Neuronal stem cell (in vitro differentiated cells): ENCODE results near the gene UQCRC1.

Experiments
- DNase-seq: peaks from one replicate; pipeline ENCODE4 v3.0.0-alpha.2; 2013; ENCODE audit warnings: low spot score
- H2AFZ ChIP-seq: one replicate; pipeline ENCODE4 v1.6.1; 2013; ENCODE audit warnings: mild to moderate bottlenecking, low read length, inconsistent platforms
- H2AK5ac ChIP-seq: 2 replicates; pipeline ENCODE4 v1.6.1; 2013; ENCODE audit warnings: low read depth, mild to moderate bottlenecking, inconsistent platforms, low read length, moderate library complexity, mixed read lengths
- H2BK120ac ChIP-seq: 2 replicates; pipeline ENCODE4 v1.6.1; 2013; ENCODE audit warnings: low read depth, mild to moderate bottlenecking, inconsistent platforms, low read length, moderate library complexity, mixed read lengths
- H2BK12ac ChIP-seq: one replicate; pipeline ENCODE4 v1.6.1; 2013; ENCODE audit warnings: low read length, inconsistent platforms
- H2BK15ac ChIP-seq: 2 replicates; pipeline ENCODE4 v1.6.1; 2013; ENCODE audit warnings: mild to moderate bottlenecking, low read length, inconsistent platforms, mixed read lengths
- H2BK5ac ChIP-seq: one replicate; pipeline ENCODE4 v1.6.1; 2013; ENCODE audit warnings: inconsistent platforms, mild to moderate bottlenecking, low read length, moderate library complexity
- H3K14ac ChIP-seq: one replicate; pipeline ENCODE4 v1.6.1; 2013; ENCODE audit warnings: low read length, inconsistent platforms
- H3K18ac ChIP-seq: 2 replicates; pipeline ENCODE4 v1.6.1; 2013; ENCODE audit warnings: low read length, inconsistent platforms
- H3K23ac ChIP-seq: 2 replicates; pipeline ENCODE4 v1.6.1; 2013; ENCODE audit warnings: low read depth, mild to moderate bottlenecking, mixed read lengths, low read length, inconsistent platforms; ENCODE audit not compliant: poor library complexity
- H3K27ac ChIP-seq: replicated peaks from 3 replicates; pipeline ENCODE4 v1.5.1; 2013; ENCODE audit warnings: low read length, inconsistent platforms
- H3K27me3 ChIP-seq, 3 experiments: 2 replicates each; pipeline ENCODE4 v1.6.1; 2013; ENCODE audit warnings: low read length in 3 of 3, mild to moderate bottlenecking in 2 of 3, inconsistent platforms in 1 of 3, low read depth in 1 of 3, mixed read lengths in 1 of 3, moderate library complexity in 1 of 3; ENCODE audit not compliant: control insufficient read depth in 3 of 3, insufficient read depth in 3 of 3
- H3K36me3 ChIP-seq, 2 donors: replicated peaks in 1 of 2; 2 replicates each; pipeline ENCODE4 v1.6.1; 2013; ENCODE audit warnings: low read length in 2 of 2; ENCODE audit not compliant: control insufficient read depth in 2 of 2, insufficient read depth in 2 of 2
- H3K4ac ChIP-seq: 2 replicates; pipeline ENCODE4 v1.6.1; 2013; ENCODE audit warnings: inconsistent platforms, mild to moderate bottlenecking, low read length, moderate library complexity
- H3K4me1 ChIP-seq, 2 donors: 1 replicate in 1 of 2; 2 replicates in 1 of 2; pipeline ENCODE4 v1.6.1; 2013; ENCODE audit warnings: low read length in 2 of 2, low read depth in 1 of 2; ENCODE audit not compliant: control insufficient read depth in 2 of 2, insufficient read depth in 1 of 2
- H3K4me2 ChIP-seq: one replicate; pipeline ENCODE4 v1.6.1; 2013; ENCODE audit warnings: mild to moderate bottlenecking, low read length, inconsistent platforms; ENCODE audit not compliant: insufficient read depth, poor library complexity, severe bottlenecking
- H3K4me3 ChIP-seq, 2 donors: 2 replicates each; pipeline ENCODE4 v1.5.1; 2013; ENCODE audit warnings: low read length in 2 of 2, mild to moderate bottlenecking in 2 of 2, inconsistent platforms in 1 of 2, moderate library complexity in 1 of 2
- H3K79me1 ChIP-seq: one replicate; pipeline ENCODE4 v1.6.1; 2013; ENCODE audit warnings: low read depth, mild to moderate bottlenecking, inconsistent platforms, low read length, moderate library complexity
- H3K9ac ChIP-seq: one replicate; pipeline ENCODE4 v1.6.1; 2013; ENCODE audit warnings: mild to moderate bottlenecking, low read depth, low read length, inconsistent platforms; ENCODE audit not compliant: poor library complexity
- H3K9me3 ChIP-seq, 2 donors: replicated peaks in 1 of 2; 2 replicates each; pipeline versions ENCODE3 to v1.6.1; 2013; ENCODE audit warnings: low read length in 2 of 2, mild to moderate bottlenecking in 2 of 2, inconsistent platforms in 1 of 2, low read depth in 1 of 2, mixed read lengths in 1 of 2, moderate library complexity in 1 of 2; ENCODE audit not compliant: control insufficient read depth in 2 of 2, insufficient read depth in 1 of 2
- H4K8ac ChIP-seq: one replicate; pipeline ENCODE4 v1.6.1; 2013; ENCODE audit warnings: low read depth, mild to moderate bottlenecking, inconsistent platforms, low read length, moderate library complexity
- H4K91ac ChIP-seq: one replicate; pipeline ENCODE4 v1.6.1; 2013; ENCODE audit warnings: low read length, low read depth, mild to moderate bottlenecking, inconsistent platforms; ENCODE audit not compliant: poor library complexity
- WGBS, 2 donors: extraction: QIAGEN DNeasy Blood & Tissue Kit; methylation state at CpG; one replicate each; pipeline ENCODE4 v1.1.7; 2013; ENCODE audit warnings: missing lambda C conversion rate in 2 of 2, mixed read lengths in 1 of 2; ENCODE audit not compliant: insufficient read length in 2 of 2, insufficient replicate concordance in 1 of 2; ENCODE audit errors: extremely low coverage in 2 of 2; 5-methylcytosine and 5-hydroxymethylcytosine counted together

Gene UQCRC1

DNA sequence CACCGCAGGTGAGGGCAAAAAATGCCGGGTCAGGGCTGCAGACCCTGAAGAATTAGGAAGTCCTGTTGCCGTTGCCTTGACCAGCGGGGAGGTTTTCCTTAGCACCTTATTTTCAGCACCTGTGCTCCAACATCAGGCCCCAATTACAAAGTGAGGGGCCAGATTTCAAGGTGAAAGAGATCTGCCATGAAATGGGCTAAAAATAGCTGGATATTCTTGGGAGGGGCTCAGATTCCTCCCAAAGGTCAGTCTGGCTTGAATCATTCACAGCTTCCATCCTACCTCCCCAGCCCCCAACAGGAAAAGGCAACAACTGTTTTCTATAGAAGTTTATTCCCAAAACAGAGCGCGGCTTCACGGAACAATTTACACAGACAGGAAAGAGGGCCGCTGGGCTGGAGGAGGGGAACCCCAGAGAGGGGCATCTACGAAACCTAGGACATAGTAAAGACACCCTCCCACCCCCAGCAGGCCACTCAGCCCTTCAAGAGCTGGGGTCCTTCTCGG, 26.8 kb upstream of the UQCRC1 start:
- Histone ChIP-seq H2BK5ac (no peak overlapping the region), H3K18ac (peak overlapping the region; percentile 1), H2BK15ac (no peak overlapping the region), H3K4me1 (peaks cover 13 to 22% of the 10 kb centered on the region in 2 donors), H4K91ac (no peak overlapping the region), H4K8ac (no peak overlapping the region), H2BK12ac (no peak overlapping the region), H2AK5ac (peak overlapping the region; percentile 18), H3K36me3 (peaks cover 34 to 65% of the 10 kb centered on the region in 2 donors), H3K4me3 (peak overlapping the region; percentile 82 to 83), H3K79me1 (peaks cover 8% of the 10 kb centered on the region), H3K23ac (peak overlapping the region; percentile 45), H3K14ac (no peak overlapping the region), H3K27me3 (no peaks in the 10 kb centered on the region), H3K4ac (no peak overlapping the region), H3K9ac (no peak overlapping the region), H2BK120ac (no peak overlapping the region), H3K4me2 (peak overlapping the region; percentile 70), H3K9me3 (no peaks in the 10 kb centered on the region), H3K27ac (peak overlapping the region; percentile 90), H2AFZ (peak overlapping the region; percentile 95)
- no CpG with 5 or more reads among the region's 10 CpGs for WGBS, 2 donors
- DNase-seq, result no peak

DNA sequence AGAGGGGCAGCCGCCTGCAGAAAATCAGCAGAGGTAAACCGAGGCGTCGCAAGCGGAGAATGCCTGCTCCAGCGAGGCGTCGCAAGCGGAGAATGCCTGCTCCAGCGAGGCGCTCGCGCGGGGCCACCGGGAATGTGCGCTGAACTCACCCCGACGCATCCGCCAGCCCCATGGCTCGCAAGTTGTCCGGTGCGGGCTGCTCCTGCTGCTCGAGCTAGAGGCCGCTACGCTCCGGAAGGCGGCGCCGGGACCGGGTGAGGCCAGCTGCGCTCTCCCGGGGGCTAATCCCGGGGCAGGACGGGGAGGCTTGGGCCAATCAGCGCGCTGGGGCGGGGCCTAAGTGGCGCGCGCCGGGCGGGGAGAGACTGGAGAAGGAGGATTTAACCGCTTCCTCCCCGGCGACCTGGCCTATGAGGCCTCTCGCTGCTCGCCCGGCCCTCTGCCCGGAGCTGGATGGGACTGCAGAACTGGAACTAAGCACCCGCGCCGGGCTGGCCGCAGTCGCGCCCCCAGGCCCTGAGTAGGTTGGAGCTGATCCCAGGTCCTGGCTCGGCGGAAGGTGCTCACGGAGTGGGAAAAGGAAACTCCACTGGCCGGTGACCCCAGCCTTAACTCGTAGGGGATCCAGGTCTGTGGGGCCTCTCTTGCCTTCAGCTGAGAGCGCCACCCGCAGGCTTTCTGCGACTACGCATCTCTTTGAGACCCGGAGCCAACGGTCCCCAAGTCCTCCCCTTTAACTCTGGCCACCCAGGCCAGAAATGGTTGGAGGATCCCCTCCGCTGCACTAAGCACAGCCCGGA, 26.0 kb upstream of the UQCRC1 start, which contains the start of gene SLC26A6:
Gene SLC26A6 (minus strand): TSS at position 240 of the 800 bp plus-strand sequence. CDS start 68 bp downstream, at position 172.
- no peak within 1 kb of the TSS for H3K4ac ChIP-seq
- peak within 1 kb of the TSS; percentile 82 to 94 for H3K4me3 ChIP-seq
- H4K8ac ChIP-seq, result no peak within 1 kb of the TSS
- peaks cover 11% of the 10 kb centered on the region for H3K79me1 ChIP-seq
- H2BK120ac ChIP-seq, result no peak within 1 kb of the TSS
- H4K91ac ChIP-seq, result no peak within 1 kb of the TSS
- peak within 1 kb of the TSS; percentile 99 for H3K18ac ChIP-seq
- peaks cover 40 to 65% of the 10 kb centered on the region in 2 donors for H3K36me3 ChIP-seq
- peak within 1 kb of the TSS; percentile 76 for H2AK5ac ChIP-seq
- H2BK12ac ChIP-seq, result no peak within 1 kb of the TSS
- H3K9ac ChIP-seq, result peak within 1 kb of the TSS; percentile 97
- no peaks in the 10 kb centered on the region for H3K9me3 ChIP-seq
- H3K27ac ChIP-seq, result peak within 1 kb of the TSS; percentile 90
- peak within 1 kb of the TSS; percentile 65 for H2BK15ac ChIP-seq
- H3K23ac ChIP-seq, result peak within 1 kb of the TSS; percentile 97
- peak within 1 kb of the TSS; percentile 84 for H3K14ac ChIP-seq
- no CpG with 5 or more reads among the region's 68 CpGs for WGBS, 2 donors
- peak within 1 kb of the TSS; percentile 95 for H3K4me2 ChIP-seq
- H2AFZ ChIP-seq, result peak within 1 kb of the TSS; percentile 95
- H2BK5ac ChIP-seq, result peak within 1 kb of the TSS; percentile 88
- peak; percentile 98 for DNase-seq
- H3K4me1 ChIP-seq, result peaks cover 13 to 22% of the 10 kb centered on the region in 2 donors
- H3K27me3 ChIP-seq, result no peaks in the 10 kb centered on the region

DNA sequence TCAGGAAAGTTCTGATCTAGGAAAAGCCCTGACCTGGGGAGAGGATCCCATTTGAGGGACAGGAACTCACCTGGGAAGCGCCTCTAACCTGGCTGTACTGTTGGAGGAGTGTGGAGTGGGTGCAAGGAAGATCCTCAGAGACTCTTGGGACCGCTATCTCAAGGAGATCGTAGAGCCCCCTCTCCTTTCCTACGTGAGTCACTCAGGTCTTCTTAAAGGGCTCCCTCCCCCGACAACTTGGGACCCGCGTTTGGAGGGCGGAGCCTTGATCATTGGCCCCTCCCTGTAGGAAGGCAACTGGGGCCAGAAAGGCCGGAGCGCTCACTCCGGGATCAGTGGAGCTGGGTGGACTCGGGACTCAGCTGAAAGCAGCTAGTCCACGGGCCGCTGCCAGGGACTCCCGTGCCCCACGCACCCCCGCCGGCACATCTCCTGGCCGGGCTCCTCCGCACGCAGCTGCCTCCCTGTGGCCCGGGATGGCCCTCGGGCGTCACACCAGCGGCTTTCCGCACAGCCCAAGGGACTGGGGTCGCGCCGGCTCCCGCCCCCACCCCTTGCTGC, 25.3 kb upstream of the UQCRC1 start:
- no CpG with 5 or more reads among the region's 30 CpGs for WGBS, 2 donors
- H3K36me3 ChIP-seq, result peaks cover 43 to 65% of the 10 kb centered on the region in 2 donors
- no peaks in the 10 kb centered on the region for H3K27me3 ChIP-seq
- H3K4me2 ChIP-seq, result peak overlapping the region; percentile 95
- peak overlapping the region; percentile 97 for H3K9ac ChIP-seq
- H2BK120ac ChIP-seq, result no peak overlapping the region
- H3K27ac ChIP-seq, result peak overlapping the region; percentile 76
- peaks cover 11% of the 10 kb centered on the region for H3K79me1 ChIP-seq
- peak overlapping the region; percentile 65 for H2BK15ac ChIP-seq
- H2BK12ac ChIP-seq, result no peak overlapping the region
- H2BK5ac ChIP-seq, result peak overlapping the region; percentile 71
- H3K4me1 ChIP-seq, result peaks cover 13 to 22% of the 10 kb centered on the region in 2 donors
- peak overlapping the region; percentile 99 for H3K18ac ChIP-seq
- H3K9me3 ChIP-seq, result no peaks in the 10 kb centered on the region
- peak overlapping the region; percentile 63 for H3K14ac ChIP-seq
- no peak overlapping the region for H4K91ac ChIP-seq
- peak overlapping the region; percentile 76 for H2AK5ac ChIP-seq
- no peak overlapping the region for H3K4ac ChIP-seq
- peak overlapping the region; percentile 82 to 94 for H3K4me3 ChIP-seq
- peak; percentile 38 for DNase-seq
- H4K8ac ChIP-seq, result no peak overlapping the region
- peak overlapping the region; percentile 97 for H3K23ac ChIP-seq
- H2AFZ ChIP-seq, result peak overlapping the region; percentile 95

DNA sequence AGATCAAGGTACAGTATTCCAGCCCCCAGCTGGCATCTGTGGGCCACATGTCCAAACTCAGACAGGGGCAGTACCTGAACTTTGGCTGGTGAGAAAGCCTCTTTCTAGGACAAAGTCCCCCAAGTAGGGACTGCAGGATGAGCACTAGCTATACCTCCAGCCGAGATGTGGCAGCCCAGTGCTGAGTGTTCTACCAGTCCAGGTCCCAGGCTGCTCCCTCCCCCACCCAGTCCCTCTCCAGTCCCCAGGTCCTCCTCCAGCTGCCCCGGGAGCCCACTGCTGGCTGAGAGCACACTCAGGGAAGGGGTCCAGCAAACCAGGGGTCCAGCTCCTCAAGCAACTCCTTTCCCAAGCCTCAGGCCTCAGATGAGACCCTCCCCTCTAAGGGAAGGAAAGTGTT, 24.3 kb upstream of the UQCRC1 start:
- Histone ChIP-seq H3K9me3 (no peaks in the 10 kb centered on the region), H3K4me3 (peak overlapping the region in 1 of 2 donors; percentile 82), H3K4me2 (no peak overlapping the region), H4K8ac (no peak overlapping the region), H3K4me1 (peaks cover 13 to 22% of the 10 kb centered on the region in 2 donors), H3K4ac (no peak overlapping the region), H3K79me1 (peaks cover 7% of the 10 kb centered on the region), H2AFZ (no peak overlapping the region), H3K18ac (no peak overlapping the region), H2BK12ac (no peak overlapping the region), H3K27ac (no peak overlapping the region), H2BK120ac (no peak overlapping the region), H3K27me3 (no peaks in the 10 kb centered on the region), H3K14ac (no peak overlapping the region), H3K36me3 (peaks cover 43 to 65% of the 10 kb centered on the region in 2 donors), H3K23ac (no peak overlapping the region), H3K9ac (peak overlapping the region; percentile 9), H2BK15ac (peak overlapping the region; percentile 6), H2AK5ac (peak overlapping the region; percentile 59), H2BK5ac (no peak overlapping the region), H4K91ac (no peak overlapping the region)
- no CpG with 5 or more reads among the region's 2 CpGs for WGBS, 2 donors
- DNase-seq, result no peak
